HuH-7 (cell line): ENCODE results near the gene ZBP1.

Source experiments
- DNase-seq: peaks from one replicate; pipeline ENCODE4 v3.0.0; 2011; ENCODE audit warnings: low spot score

Gene ZBP1

DNA sequence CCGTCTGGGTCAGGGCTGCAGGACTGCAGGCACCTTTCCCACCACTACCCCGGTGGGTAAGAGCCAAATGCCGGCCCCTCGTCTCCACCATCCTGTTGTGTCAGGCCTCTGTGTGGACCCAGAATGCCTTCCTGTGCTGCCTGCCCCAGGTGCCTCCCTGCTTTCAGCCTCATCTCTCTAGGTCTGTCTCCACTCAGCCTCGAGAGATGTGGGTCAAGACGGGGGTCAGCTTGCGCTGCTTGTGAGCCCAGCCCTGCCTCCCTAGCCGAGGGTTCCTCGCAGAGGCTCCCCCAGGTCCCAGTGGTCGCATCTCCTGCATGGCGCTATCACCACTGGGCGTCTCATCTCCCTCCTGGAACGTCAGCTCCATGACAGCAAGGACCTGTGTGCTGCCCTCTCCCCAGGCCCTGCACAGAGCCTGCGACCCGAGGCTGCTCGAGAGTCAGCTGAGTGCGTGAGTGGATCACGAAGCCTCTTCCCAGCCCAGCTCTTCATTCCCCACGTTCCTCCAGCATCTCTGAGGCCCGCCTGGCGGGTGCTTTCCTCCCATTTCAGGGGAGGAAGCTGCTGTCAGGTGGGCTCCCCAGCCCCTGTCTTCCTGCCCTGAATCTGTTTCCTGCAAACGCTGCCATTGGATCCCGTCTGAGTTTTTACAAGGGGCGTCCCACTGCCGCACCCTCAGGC lies 38.7 kb upstream of the ZBP1 start:
- no peak for DNase-seq

DNA sequence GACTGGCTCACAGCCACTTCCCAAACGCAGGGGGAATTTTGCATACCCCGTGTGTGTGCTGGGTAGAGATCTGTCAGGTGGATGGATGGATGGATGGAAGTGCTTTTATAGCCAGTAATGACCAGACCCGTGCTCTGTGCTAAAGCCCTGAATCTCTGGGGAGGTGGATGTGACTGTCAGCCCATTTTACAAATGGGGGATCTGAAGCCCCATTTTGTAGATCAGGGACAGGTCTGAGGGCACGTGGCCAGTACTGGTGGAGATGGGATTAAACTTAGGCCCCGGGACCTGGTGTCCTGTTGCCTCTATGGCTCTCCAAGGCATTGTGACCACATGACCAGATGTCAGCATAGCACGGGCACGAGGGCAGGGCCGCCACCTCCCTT lies 38.2 kb upstream of the ZBP1 start:
- DNase-seq: no peak

- DNase-seq: peak; percentile 7
Observed at GRCh38 chr20:57657535-57658446, 37.6 kb upstream of the ZBP1 start.

- DNase-seq: peak; percentile 7
Observed at GRCh38 chr20:57656821-57657534, 36.8 kb upstream of the ZBP1 start.

DNA sequence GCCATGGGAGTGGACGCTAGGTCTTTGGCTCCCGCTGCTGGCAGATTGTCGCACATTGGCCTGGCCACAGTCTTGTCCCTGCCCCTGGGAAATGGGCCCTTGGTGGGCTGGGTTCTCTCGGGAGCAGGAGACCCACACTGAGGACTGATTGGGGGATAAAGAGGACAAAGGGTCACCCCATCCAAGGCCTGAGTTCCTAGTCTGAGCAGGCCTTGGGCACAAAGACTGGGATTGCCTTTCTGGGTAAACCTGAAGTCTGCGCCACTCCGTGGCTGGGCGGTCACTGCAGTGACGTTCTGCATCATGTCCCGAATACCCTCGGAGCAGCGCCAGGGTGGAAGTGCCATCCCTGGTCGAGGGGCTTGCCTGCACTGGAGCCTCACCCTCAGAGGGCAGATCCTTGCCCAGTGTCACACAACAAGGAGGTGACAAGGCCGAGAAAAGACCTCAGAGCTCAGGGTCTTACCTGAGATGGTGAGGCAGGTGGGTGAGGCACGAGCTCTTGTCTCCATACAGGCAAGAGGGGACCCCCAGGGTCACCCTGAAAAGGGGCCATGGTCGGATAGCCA lies 36.1 kb upstream of the ZBP1 start:
- DNase-seq: peak; percentile 17

DNA sequence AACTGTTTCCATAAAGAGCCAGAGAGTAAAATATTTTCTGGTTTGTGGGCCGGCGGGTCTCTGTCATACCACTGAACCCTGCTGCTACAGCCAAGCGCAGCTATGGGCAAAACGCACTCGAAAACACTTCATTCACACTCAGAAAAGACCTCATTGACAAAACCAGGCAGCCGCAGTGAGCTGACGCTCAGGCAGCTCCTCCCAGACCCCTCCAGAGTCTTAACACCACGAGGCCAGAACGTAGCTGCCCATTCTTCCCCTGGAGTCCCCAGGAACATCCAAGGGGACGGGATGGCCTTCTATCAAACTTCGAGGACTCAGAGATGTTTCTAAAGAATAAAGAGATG lies 35.6 kb upstream of the ZBP1 start:
- DNase-seq: no peak

DNA sequence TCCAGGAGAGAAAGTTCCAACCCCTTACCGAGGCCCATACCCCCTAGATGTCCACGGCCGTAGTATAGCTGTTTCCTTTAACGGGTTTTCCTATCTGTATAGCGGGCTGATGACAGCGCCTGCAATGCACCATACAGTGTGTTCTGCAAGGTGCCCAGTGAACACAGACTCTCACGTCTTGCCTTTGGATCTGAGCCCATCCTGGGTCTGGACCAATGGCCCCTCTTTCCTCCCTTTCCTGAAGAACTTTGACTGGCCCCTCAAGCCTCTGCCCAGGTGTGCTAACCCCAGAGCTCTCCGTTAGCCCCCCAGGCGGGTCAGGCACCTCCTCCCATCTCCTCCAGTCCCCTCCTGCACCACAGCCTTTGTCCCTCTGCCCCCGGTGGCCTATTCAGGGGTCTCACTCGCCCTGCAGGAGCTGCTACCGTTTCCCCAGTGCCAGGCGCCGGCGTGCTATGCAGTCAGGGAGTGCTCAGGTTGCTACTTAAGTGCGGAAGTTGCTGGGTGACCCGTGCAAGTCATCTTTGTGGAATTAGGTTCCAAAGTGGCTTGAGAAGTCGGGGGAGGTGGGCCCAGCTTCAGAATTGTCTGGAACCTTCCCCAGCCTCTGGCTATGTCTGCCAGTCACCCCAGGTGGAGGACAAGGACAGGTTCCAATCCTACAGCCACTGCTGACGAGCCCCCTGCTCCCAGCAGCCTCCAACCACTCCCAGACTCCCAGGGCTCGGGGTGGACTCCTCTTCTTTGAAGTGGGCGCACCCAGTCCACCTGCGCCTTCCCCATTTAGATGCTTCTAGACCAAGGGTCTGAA lies 35.0 kb upstream of the ZBP1 start:
- peak; percentile 8 for DNase-seq

GRCh38 chr20:57654363-57654997 lies 34.3 kb upstream of the ZBP1 start:
- peak; percentile 92 for DNase-seq

DNA sequence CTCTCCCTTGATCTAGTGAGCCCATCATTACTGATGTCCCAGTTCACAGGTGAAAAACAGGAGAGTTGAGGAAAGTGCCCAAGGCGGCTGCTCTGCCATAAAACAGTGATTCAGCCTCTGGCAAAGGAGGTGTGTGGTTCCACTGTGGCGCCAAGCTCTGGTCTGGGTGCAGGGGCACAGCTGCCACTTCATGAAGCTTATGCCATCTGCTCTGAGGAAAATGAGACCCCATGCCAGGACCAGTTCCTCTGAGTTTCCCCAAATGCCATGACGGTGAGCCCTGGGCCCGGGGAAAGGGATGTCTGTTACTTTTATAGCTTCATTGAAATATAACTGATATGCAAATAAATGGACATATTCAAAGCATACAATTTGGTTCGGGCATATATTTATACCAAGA lies 33.7 kb upstream of the ZBP1 start:
- peak; percentile 8 for DNase-seq

DNA sequence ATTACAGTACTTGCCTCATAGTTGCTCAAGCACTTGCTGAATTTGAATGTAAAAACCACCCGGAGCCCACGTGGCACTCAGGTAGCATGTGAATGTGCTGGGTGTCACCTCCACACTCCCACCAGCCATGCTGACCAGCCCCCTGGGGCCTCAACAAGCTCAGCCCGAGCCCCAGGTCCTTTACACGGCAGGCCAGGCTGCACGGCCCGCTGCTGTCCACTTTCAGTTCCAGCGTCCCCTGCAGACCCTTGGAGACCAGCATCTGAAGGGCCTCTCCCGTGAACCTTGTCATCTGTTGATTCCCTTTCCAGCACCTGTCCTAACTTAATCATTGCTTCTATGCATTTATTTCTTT lies 33.3 kb upstream of the ZBP1 start:
- peak; percentile 5 for DNase-seq

- DNase-seq: peak; percentile 23
Observed at GRCh38 chr20:57652606-57653545, 32.6 kb upstream of the ZBP1 start.

DNA sequence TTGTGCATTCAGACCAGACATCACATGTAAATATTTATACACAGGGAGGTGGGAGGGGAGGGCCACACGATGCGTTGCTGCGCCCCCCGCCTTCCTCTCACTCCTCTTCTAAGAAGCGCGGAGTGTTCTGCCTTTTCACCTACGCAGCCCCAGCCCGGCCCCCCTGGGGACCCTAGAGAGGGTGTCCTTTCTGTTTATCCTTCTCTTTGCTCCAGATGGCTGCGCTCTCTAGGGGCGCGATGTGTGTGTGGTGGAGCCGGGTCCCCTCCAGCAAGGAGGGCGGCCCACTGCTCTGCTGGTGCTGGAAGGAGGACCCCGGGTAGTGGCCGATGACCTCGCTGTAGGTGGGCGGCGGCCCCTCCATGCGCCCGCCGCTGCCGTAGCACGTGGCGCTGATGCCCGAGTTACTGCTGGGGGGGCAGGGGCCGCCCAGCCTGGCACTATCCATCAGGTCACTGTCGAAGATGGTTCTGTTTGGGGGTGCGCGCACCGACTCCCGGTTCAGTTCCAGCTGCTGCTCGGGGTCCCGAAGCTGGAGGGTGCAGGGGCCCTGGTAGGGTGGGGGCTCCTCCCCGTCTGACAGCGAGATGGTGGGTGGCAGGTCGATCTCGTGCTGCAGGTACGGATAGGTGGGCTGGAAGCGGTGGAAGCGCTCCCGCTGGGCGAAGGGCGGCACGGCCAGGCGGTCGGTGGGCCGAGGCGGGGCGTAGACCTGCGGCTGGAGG lies 31.8 kb upstream of the ZBP1 start:
- DNase-seq: peak; percentile 11

- DNase-seq: no peak
Observed at GRCh38 chr20:57650756-57651483, 30.7 kb upstream of the ZBP1 start.

GRCh38 chr20:57650266-57650665 lies 30.0 kb upstream of the ZBP1 start:
- peak; percentile 10 for DNase-seq

DNA sequence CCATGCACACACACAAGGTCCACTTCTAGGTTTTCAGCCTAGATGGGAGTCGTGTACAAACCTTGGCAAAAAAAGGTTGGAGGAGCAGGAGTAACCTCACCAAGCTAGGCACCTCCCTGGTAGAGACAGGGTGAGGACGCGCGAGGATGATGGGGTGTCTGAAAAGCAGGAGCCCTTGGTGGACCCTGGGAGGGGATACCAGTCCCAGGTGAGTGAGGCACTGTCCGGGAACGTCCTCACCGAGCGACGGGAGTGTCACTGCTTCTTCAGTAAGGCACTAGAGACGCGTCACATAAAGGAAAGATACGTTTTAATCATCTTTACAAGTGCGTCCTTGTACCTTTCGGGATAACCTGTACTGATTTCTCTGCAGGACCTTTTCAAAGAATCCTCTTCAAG lies 29.4 kb upstream of the ZBP1 start:
- peak; percentile 4 for DNase-seq

DNA sequence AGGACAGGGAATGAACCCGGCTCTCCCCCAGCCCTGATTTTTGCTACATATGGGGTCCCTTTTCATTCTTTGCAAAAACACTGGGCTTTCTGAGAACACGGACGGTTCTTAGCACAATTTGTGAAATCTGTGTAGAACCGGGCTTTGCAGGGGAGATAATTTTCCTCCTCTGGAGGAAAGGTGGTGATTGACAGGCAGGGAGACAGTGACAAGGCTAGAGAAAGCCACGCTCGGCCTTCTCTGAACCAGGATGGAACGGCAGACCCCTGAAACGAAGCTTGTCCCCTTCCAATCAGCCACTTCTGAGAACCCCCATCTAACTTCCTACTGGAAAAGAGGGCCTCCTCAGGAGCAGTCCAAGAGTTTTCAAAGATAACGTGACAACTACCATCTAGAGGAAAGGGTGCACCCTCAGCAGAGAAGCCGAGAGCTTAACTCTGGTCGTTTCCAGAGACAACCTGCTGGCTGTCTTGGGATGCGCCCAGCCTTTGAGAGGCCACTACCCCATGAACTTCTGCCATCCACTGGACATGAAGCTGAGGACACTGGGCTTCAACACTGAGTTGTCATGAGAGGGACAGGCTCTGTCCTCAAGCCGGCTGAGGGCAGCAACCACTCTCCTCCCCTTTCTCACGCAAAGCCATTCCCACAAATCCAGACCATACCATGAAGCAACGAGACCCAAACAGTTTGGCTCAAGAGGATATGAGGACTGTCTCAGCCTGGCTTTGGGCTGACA lies 28.8 kb upstream of the ZBP1 start:
- DNase-seq: no peak

- no peak for DNase-seq
Observed at GRCh38 chr20:57647933-57648785, 27.9 kb upstream of the ZBP1 start.
